EH (cell line): Measurements from ENCODE around the gene MRAP.
A peak's percentile ranks its signal among the peaks of the same experiment; 100 is the strongest.

Source experiments
- DNase-seq: peaks from one replicate; pipeline ENCODE4 v3.0.0-alpha.2; 2015; ENCODE audit warnings: low read depth

Gene MRAP

GRCh38 chr21:32349333-32349944, 50.8 kb downstream of the MRAP start:
- DNase-seq, result no peak

- no peak for DNase-seq
Measured at GRCh38 chr21:32350211-32350980, 51.7 kb downstream of the MRAP start.

GRCh38 chr21:32350981-32351380, 52.3 kb downstream of the MRAP start:
- no peak for DNase-seq

GRCh38 chr21:32351428-32351827, 52.8 kb downstream of the MRAP start:
- no peak for DNase-seq

GRCh38 chr21:32352526-32352925, 53.9 kb downstream of the MRAP start:
- DNase-seq, result no peak

GRCh38 chr21:32353002-32353711, 54.5 kb downstream of the MRAP start:
- DNase-seq, result no peak

GRCh38 chr21:32356874-32357395, 58.3 kb downstream of the MRAP start:
- DNase-seq, result no peak

GRCh38 chr21:32359719-32360260, 61.1 kb downstream of the MRAP start:
- peak; percentile 18 for DNase-seq

- DNase-seq, result no peak
Measured at GRCh38 chr21:32360401-32360975, 61.8 kb downstream of the MRAP start.
